Caco-2 (cell line): ENCODE results near the gene DRGX. TPM values are rescaled to one million over a fixed set of nuclear protein-coding genes. Genes with fewer than 3 reads are reported as not detected.
A peak's percentile ranks its signal among the peaks of the same experiment; 100 is the strongest.

ENCODE experiments used
- BruUV-seq: library from RNA; stranded (reverse); fragments of 400-500 nt; replicated peaks from 2 replicates; lab custom pipeline; 2021; lab: Mats Ljungman, UMichigan
- CTCF ChIA-PET: fragments of 300-600 bp; sonication (Branson Sonifier 250); formaldehyde crosslinking; loops from one replicate; lab custom pipeline; 2022; ENCODE audit warnings: antibody characterized with exemption; lab: Charles Lee
- POLR2A ChIA-PET: fragments of 300-600 bp; sonication (Branson Sonifier 250); formaldehyde crosslinking; loops from one replicate; lab custom pipeline; 2022; ENCODE audit warnings: antibody characterized with exemption; lab: Charles Lee
- DNase-seq, 2 experiments: peaks; one replicate each; pipeline versions ENCODE4 v3.0.0 to v3.0.0-alpha.2; 2020 to 2022
- H3K27me3 ChIP-seq: replicated peaks from 2 replicates; pipeline ENCODE4 v1.6.0; 2011; ENCODE audit warnings: low read length; ENCODE audit not compliant: control insufficient read depth, insufficient read depth
- H3K36me3 ChIP-seq: 2 replicates; pipeline ENCODE4 v1.5.1; 2011; ENCODE audit warnings: low read length; ENCODE audit not compliant: control insufficient read depth, insufficient read depth
- H3K4me1 ChIP-seq: fragments of 250-450 bp; sonication (Bioruptor Pico); 2 replicates; pipeline ENCODE4 v1.5.1; 2020; ENCODE audit warnings: mild to moderate bottlenecking
- H3K4me3 ChIP-seq: 2 replicates; pipeline ENCODE4 v1.5.1; 2011; ENCODE audit warnings: low read depth, mild to moderate bottlenecking, control low read depth, low read length
- H3K9me3 ChIP-seq: fragments of 250-450 bp; sonication (Bioruptor Pico); 2 replicates; pipeline ENCODE4 v1.5.1; 2020; ENCODE audit warnings: mild to moderate bottlenecking, moderate library complexity
- H3K27ac Mint-ChIP-seq: one replicate; pipeline ENCODE4 v1.8.0; 2022; ENCODE audit warnings: mixed read lengths; ENCODE audit not compliant: unreplicated experiment
- H3K27me3 Mint-ChIP-seq: one replicate; pipeline ENCODE4 v1.8.0; 2022; ENCODE audit warnings: mixed read lengths; ENCODE audit not compliant: insufficient read depth, unreplicated experiment
- H3K36me3 Mint-ChIP-seq: one replicate; pipeline ENCODE4 v1.8.0; 2022; ENCODE audit warnings: mild to moderate bottlenecking, mixed read lengths; ENCODE audit not compliant: insufficient read depth, unreplicated experiment
- H3K4me1 Mint-ChIP-seq: one replicate; pipeline ENCODE4 v1.8.0; 2022; ENCODE audit warnings: low read depth, mixed read lengths; ENCODE audit not compliant: unreplicated experiment
- H3K4me3 Mint-ChIP-seq: one replicate; pipeline ENCODE4 v1.8.0; 2022; ENCODE audit warnings: mild to moderate bottlenecking, moderate library complexity, mixed read lengths; ENCODE audit not compliant: unreplicated experiment
- H3K9me3 Mint-ChIP-seq: one replicate; pipeline ENCODE4 v1.8.0; 2022; ENCODE audit warnings: mixed read lengths; ENCODE audit not compliant: unreplicated experiment
- intact Hi-C: fragments of 100-400 bp; cut with micrococcal nuclease; formaldehyde crosslinking; loops from one replicate; pipeline ENCODE4 v1.10.0; 2022; ENCODE audit not compliant: unreplicated experiment
- total RNA-seq: library from RNA; stranded (reverse); gene quantifications from 2 replicates; pipeline ENCODE4 v1.2.3, GENCODE V29; 2022
- TF ChIP-seq, protein P1 (sequence below), 2 experiments: fragments of 200-600 bp in 1 of 2; IDR thresholded peaks; 1 replicate in 1 of 2; 2 replicates in 1 of 2; pipeline versions ENCODE4 v1.5.1 to v1.8.0; 2011 to 2022; ENCODE audit warnings: antibody characterized with exemption in 1 of 2, control low read depth in 1 of 2, inconsistent platforms in 1 of 2, low read depth in 1 of 2, low read length in 1 of 2, mild to moderate bottlenecking in 1 of 2, moderate library complexity in 1 of 2; ENCODE audit not compliant: insufficient read depth in 1 of 2, severe bottlenecking in 1 of 2, unreplicated experiment in 1 of 2

DRGX gene
- total RNA-seq, 1 experiment from 2014 or later: not detected

DNA sequence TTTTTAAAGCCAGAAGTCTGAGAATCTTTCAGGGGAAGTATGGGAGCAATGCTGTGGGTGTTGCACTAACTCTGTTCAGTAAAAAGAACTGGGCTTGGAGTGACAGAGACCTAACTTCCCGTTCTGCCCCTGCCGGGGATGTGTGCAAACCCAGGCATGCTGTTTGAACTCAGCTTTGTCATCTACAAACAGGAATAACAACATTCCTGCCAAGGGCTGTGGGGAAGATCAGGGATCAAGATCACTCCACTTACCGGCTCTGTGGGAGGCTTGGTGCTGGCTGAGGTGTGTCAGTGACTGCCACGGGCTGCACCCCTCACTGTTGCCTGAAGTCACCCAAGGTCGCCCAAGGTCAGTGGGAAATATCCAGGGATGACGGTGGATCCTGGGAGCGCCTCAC is 23.1 kb upstream of the DRGX start:
- Mint-ChIP-seq H3K36me3 (peaks cover 7% of the 10 kb centered on the region), H3K27ac (peak overlapping the region; percentile 93), H3K4me1 (peaks cover 5% of the 10 kb centered on the region), H3K4me3 (peak overlapping the region; percentile 57), H3K27me3 (no peaks in the 10 kb centered on the region), H3K9me3 (peaks cover 13% of the 10 kb centered on the region)
- no peaks in the 10 kb centered on the region for H3K9me3 ChIP-seq
- POLR2A ChIA-PET: interaction anchor here (1.0 to 1.2 kb wide), 2 partner anchors 10 to 121 kb away, joined by 3 to 4 read pairs; no protein-coding TSS in a partner anchor
- peak; percentile 94 to 96 for DNase-seq
- H3K4me1 ChIP-seq: peaks cover 12% of the 10 kb centered on the region
- intact Hi-C loops: loop anchor here (1.0 kb wide), 3 partner anchors 12 to 100 kb away; no protein-coding TSS in a partner anchor
- TF ChIP-seq, protein P1, sequence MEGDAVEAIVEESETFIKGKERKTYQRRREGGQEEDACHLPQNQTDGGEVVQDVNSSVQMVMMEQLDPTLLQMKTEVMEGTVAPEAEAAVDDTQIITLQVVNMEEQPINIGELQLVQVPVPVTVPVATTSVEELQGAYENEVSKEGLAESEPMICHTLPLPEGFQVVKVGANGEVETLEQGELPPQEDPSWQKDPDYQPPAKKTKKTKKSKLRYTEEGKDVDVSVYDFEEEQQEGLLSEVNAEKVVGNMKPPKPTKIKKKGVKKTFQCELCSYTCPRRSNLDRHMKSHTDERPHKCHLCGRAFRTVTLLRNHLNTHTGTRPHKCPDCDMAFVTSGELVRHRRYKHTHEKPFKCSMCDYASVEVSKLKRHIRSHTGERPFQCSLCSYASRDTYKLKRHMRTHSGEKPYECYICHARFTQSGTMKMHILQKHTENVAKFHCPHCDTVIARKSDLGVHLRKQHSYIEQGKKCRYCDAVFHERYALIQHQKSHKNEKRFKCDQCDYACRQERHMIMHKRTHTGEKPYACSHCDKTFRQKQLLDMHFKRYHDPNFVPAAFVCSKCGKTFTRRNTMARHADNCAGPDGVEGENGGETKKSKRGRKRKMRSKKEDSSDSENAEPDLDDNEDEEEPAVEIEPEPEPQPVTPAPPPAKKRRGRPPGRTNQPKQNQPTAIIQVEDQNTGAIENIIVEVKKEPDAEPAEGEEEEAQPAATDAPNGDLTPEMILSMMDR (IDR thresholded peaks at IDR 0.05; ENCODE audit: insufficient read depth in 1 of 2, low read depth in 1 of 2, low read length in 1 of 2, severe bottlenecking in 1 of 2, unreplicated experiment in 1 of 2): peak in 1 of 2 experiments; percentile 48
- no peak overlapping the region for H3K4me3 ChIP-seq
- BruUV-seq: no TSS peak
- CTCF ChIA-PET: interaction anchor here (1.2 to 1.6 kb wide), 3 partner anchors 9 to 100 kb away, joined by 4 to 12 read pairs (median 10); no protein-coding TSS in a partner anchor
- no peaks in the 10 kb centered on the region for H3K27me3 ChIP-seq
- H3K36me3 ChIP-seq: no peaks in the 10 kb centered on the region

- Mint-ChIP-seq H3K4me1 (peaks cover 5% of the 10 kb centered on the region), H3K27ac (peak overlapping the region; percentile 93), H3K36me3 (peaks cover 7% of the 10 kb centered on the region), H3K4me3 (no peak overlapping the region), H3K9me3 (peaks cover 9% of the 10 kb centered on the region), H3K27me3 (no peaks in the 10 kb centered on the region)
- TSS peak; percentile 80 for BruUV-seq
- no peaks in the 10 kb centered on the region for H3K27me3 ChIP-seq
- DNase-seq: no peak
- H3K36me3 ChIP-seq: no peaks in the 10 kb centered on the region
- peaks cover 12% of the 10 kb centered on the region for H3K4me1 ChIP-seq
- TF ChIP-seq, protein P1 (IDR thresholded peaks at IDR 0.05; ENCODE audit: insufficient read depth in 1 of 2, low read depth in 1 of 2, low read length in 1 of 2, severe bottlenecking in 1 of 2, unreplicated experiment in 1 of 2): peak in 1 of 2 experiments; percentile 47
- CTCF ChIA-PET: interaction anchor here (1.2 to 1.6 kb wide), 3 partner anchors 8 to 101 kb away, joined by 4 to 12 read pairs (median 10); no protein-coding TSS in a partner anchor
- intact Hi-C loops: no loop called here
- no peaks in the 10 kb centered on the region for H3K9me3 ChIP-seq
- H3K4me3 ChIP-seq: no peak overlapping the region
- POLR2A ChIA-PET: interaction anchor here (1.0 to 1.2 kb wide), 2 partner anchors 10 to 121 kb away, joined by 3 to 4 read pairs; no protein-coding TSS in a partner anchor
These were observed 22.4 kb upstream of the DRGX start for GRCh38 chr10:49418328-49418727.

DNA sequence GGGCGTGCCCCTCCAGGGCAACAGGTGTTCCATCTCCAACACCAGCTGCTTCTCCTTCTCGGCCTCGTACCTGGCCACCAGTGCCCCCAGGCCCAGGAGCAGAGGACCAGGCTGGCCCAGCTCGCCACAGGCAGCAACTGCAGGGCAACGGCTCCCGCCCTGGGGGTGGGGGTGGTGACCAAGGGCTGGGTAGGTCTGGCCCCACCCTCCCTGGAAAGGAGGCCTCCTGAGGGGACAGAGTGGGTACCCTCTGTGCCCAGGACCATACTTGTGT is 22.1 kb upstream of the DRGX start:
- intact Hi-C loops: no loop called here
- Mint-ChIP-seq H3K27me3 (no peaks in the 10 kb centered on the region), H3K27ac (peak overlapping the region; percentile 93), H3K9me3 (peaks cover 9% of the 10 kb centered on the region), H3K36me3 (peaks cover 7% of the 10 kb centered on the region), H3K4me3 (no peak overlapping the region), H3K4me1 (peaks cover 5% of the 10 kb centered on the region)
- H3K9me3 ChIP-seq: no peaks in the 10 kb centered on the region
- ChIA-PET POLR2A (no interaction called here), CTCF (interaction anchor here (1.4 to 2.2 kb wide), 2 partner anchors 10 to 11 kb away, joined by 8 to 12 read pairs; no protein-coding TSS in a partner anchor)
- no peaks in the 10 kb centered on the region for H3K36me3 ChIP-seq
- peaks cover 12% of the 10 kb centered on the region for H3K4me1 ChIP-seq
- TF ChIP-seq, protein P1 (IDR thresholded peaks at IDR 0.05; ENCODE audit: insufficient read depth in 1 of 2, low read depth in 1 of 2, low read length in 1 of 2, severe bottlenecking in 1 of 2, unreplicated experiment in 1 of 2): no peak
- no peak for DNase-seq
- no peak overlapping the region for H3K4me3 ChIP-seq
- no TSS peak for BruUV-seq
- H3K27me3 ChIP-seq: no peaks in the 10 kb centered on the region
